ENCODE results near the gene GNPNAT1.

The GNPNAT1 gene

GRCh38 chr14:52791223-52792096 lies at the start of gene GNPNAT1:
Gene GNPNAT1, minus strand, starts transcription at chr14:52791607. Its CDS starts 6,957 bp downstream, at chr14:52784650.
- peak; percentile 72 to 83 (median 76) for DNase-seq (ENCODE audit: low read depth in 3 of 3, low spot score in 1 of 3)

- no peak for DNase-seq (ENCODE audit: low read depth in 3 of 3, low spot score in 1 of 3)
Measured at GRCh38 chr14:52840877-52841276, 49.5 kb upstream of the GNPNAT1 start.

- DNase-seq (ENCODE audit: low read depth in 3 of 3, low spot score in 1 of 3) = no peak
Measured at GRCh38 chr14:52837451-52837850, 46.0 kb upstream of the GNPNAT1 start.

GRCh38 chr14:52836063-52836462 lies 44.7 kb upstream of the GNPNAT1 start:
- no peak for DNase-seq (ENCODE audit: low read depth in 3 of 3, low spot score in 1 of 3)

DNA sequence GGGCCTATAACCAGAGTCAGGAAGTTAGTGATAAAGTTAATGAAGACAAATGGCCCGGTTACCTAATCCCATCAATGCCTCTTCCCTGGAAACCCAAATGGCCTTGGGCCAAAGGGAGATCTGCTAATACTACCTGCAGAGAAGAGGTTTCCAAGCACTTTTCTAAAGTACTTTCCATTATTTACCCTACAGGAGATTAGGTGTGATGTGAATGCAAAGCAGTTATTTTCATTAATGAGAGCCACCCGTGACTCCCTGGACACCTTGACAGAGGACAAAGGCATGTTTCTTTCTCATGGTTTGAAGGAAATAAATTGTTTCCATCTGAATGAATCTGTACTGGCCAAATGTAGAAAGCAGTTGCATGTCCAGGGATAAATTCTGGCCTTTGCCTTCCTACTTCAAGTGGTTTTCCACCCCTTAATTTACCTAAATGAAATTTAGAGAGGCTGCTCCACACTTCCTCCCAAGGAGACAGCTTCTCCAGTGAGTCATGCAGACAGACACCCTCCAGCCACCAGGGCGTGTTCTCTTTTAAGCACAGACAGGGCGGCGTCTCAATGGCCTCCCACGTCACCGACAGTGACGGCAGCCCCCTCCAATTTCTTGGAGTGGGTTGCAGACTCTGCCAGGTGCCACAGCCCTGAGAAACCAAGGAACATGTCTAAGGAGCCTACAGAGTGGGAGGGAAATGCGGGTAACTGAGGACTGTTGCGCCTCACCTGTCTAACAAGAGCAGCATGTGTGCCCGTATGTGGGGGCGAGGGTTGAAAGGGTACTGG lies 43.9 kb upstream of the GNPNAT1 start:
- DNase-seq (ENCODE audit: low read depth in 3 of 3, low spot score in 1 of 3) = no peak

GRCh38 chr14:52834440-52834842 lies 43.0 kb upstream of the GNPNAT1 start:
- no peak for DNase-seq (ENCODE audit: low read depth in 3 of 3, low spot score in 1 of 3)

- DNase-seq (ENCODE audit: low read depth in 3 of 3, low spot score in 1 of 3) = no peak
Measured at GRCh38 chr14:52833891-52834290, 42.5 kb upstream of the GNPNAT1 start.

DNA sequence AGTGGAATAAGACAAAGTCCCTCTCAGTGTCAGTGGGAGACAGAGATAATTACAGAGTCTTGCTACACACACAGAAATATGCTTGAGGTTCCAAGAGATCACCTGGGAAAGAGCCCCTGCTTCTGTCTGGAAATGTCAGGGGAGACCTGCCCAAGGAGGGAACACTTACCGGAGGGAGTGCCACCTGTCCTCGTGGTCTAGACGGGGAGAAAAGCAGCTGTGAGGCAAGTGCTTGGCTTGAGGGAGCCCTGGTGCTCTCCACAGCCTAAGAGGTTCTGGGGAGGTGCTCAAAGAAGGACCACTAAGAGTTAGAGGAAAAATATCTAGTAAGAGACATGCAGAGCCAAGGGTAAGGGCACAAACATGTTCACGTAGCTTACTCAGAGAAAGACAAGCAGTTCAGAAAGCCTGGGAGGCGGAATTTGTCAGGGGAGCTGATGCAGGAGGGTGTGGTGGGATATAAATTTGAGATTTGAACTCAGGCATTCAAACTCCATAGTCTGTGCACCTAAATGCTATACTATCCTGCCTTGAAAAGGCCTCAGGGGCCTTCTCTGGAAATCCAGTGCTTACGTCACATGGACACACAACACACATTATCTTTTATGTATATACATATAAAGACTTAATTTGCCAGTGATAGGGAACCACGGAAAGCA lies 38.2 kb upstream of the GNPNAT1 start:
- DNase-seq (ENCODE audit: low read depth in 3 of 3, low spot score in 1 of 3) = no peak

- no peak for DNase-seq (ENCODE audit: low read depth in 3 of 3, low spot score in 1 of 3)
Measured at GRCh38 chr14:52827426-52827825, 36.0 kb upstream of the GNPNAT1 start.

- DNase-seq (ENCODE audit: low read depth in 3 of 3, low spot score in 1 of 3) = no peak
Measured at GRCh38 chr14:52825085-52825484, 33.7 kb upstream of the GNPNAT1 start.

GRCh38 chr14:52824462-52824861 lies 33.1 kb upstream of the GNPNAT1 start:
- no peak for DNase-seq (ENCODE audit: low read depth in 3 of 3, low spot score in 1 of 3)

- no peak for DNase-seq (ENCODE audit: low read depth in 3 of 3, low spot score in 1 of 3)
Measured at GRCh38 chr14:52821805-52822250, 30.4 kb upstream of the GNPNAT1 start.

GRCh38 chr14:52808101-52808500 lies 16.7 kb upstream of the GNPNAT1 start:
- DNase-seq (ENCODE audit: low read depth in 3 of 3, low spot score in 1 of 3) = no peak

DNA sequence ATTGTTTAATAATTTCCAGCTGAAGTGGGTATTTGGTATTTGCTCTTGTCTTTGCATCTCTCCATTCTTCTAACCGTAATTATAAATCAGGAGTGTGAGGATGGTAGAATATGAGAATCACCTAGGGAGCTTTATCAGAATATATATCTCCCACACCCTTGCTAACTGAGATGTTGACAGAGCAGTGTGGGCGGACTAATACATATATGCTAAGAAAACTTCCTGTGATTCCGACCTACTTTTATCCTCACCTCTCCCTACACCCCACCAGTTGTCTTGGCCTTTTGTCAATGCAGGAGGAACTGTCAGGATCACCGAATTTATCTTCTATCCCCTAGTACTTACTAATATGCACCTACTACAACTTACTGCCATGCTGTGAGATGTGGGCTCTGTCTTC lies 14.7 kb upstream of the GNPNAT1 start:
- DNase-seq (ENCODE audit: low read depth in 3 of 3, low spot score in 1 of 3) = no peak

- no peak for DNase-seq (ENCODE audit: low read depth in 3 of 3, low spot score in 1 of 3)
Measured at GRCh38 chr14:52802597-52802996, 11.2 kb upstream of the GNPNAT1 start.

GRCh38 chr14:52801014-52801712 lies 9.8 kb upstream of the GNPNAT1 start:
- no peak for DNase-seq (ENCODE audit: low read depth in 3 of 3, low spot score in 1 of 3)

- DNase-seq (ENCODE audit: low read depth in 3 of 3, low spot score in 1 of 3) = no peak
Measured at GRCh38 chr14:52798826-52799225, 7.4 kb upstream of the GNPNAT1 start.

DNA sequence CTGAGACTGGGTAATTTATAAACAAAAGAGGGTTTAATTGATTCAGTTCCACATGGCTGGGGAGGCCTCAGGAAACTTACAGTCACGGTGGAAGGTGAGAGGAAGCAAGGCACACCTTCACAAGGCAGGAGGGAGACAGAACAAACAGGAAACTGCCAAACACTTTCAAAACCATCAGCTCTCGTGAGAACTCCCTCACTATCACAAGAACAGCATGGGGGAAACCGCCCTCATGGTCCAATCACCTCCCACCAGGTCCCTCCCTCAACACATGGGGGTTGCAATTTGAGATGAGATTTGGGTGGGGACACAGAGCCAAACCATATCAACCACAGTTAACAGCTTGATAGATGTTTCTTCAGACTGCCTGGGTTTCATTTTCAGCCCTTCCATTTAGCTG lies 6.2 kb upstream of the GNPNAT1 start:
- DNase-seq (ENCODE audit: low read depth in 3 of 3, low spot score in 1 of 3) = no peak

GRCh38 chr14:52793061-52793460 lies 1.7 kb upstream of the GNPNAT1 start:
- DNase-seq (ENCODE audit: low read depth in 3 of 3, low spot score in 1 of 3) = no peak

DNA sequence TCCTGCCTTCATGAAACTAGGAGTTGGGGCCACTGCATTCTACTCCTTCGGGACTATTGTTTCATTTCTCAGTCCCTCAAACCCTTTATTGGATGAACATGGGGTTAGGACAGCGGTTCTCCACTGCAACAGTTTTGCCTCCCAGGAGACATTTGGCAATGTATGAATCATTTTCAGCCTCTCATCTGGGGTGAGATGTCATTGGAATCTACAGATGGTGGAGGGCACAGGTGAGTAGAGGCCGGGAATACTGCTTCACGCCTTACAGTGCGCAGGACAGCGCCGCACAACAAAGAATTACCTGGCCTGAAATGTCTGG lies 649 bp upstream of the GNPNAT1 start:
- DNase-seq (ENCODE audit: low read depth in 3 of 3, low spot score in 1 of 3) = no peak

- no peak for DNase-seq (ENCODE audit: low read depth in 3 of 3, low spot score in 1 of 3)
Measured at GRCh38 chr14:52790756-52791222, 618 bp downstream of the GNPNAT1 start.
